Activated B cell treated with CpG ODN at 0.5 μM for 24 hours (primary cell): Measurements from ENCODE around the gene SH2D3A. TPM values are rescaled to one million over a fixed set of nuclear protein-coding genes. Genes with fewer than 3 reads are reported as not detected.
"Not testable (repeated sequence)": the region's sequence is repeated elsewhere in the genome, so short reads cannot be mapped to it uniquely, and the experiment has no call there.

ENCODE experiments used
- ATAC-seq: fragments of 200-7000 bp; cut with Tn5 transposase; one replicate; pipeline ENCODE4 v1.10.0; 2021; ENCODE audit warnings: low read depth, mild to moderate bottlenecking, moderate library complexity
- CTCF ChIA-PET: fragments of 350-600 bp; sonication (Branson Sonifier 250); formaldehyde crosslinking; loops from one replicate; lab custom pipeline; 2021; ENCODE audit warnings: antibody characterized with exemption; lab: Charles Lee
- POLR2A ChIA-PET: fragments of 350-600 bp; sonication (Branson Sonifier 250); formaldehyde crosslinking; loops from one replicate; lab custom pipeline; 2021; ENCODE audit warnings: antibody characterized with exemption; lab: Charles Lee
- DNase-seq: peaks from one replicate; pipeline ENCODE4 v3.0.0; 2022
- H3K27ac Mint-ChIP-seq: one replicate; pipeline ENCODE4 v1.8.0; 2020; ENCODE audit warnings: mixed read lengths
- H3K27me3 Mint-ChIP-seq: one replicate; pipeline ENCODE4 v1.8.0; 2021; ENCODE audit warnings: mixed read lengths
- H3K36me3 Mint-ChIP-seq: one replicate; pipeline ENCODE4 v1.8.0; 2021; ENCODE audit warnings: low read depth, mixed read lengths
- H3K4me1 Mint-ChIP-seq: one replicate; pipeline ENCODE4 v1.8.0; 2021; ENCODE audit warnings: mixed read lengths
- H3K4me3 Mint-ChIP-seq: one replicate; pipeline ENCODE4 v1.8.0; 2020; ENCODE audit warnings: mild to moderate bottlenecking, mixed read lengths
- H3K9me3 Mint-ChIP-seq: one replicate; pipeline ENCODE4 v1.8.0; 2020; ENCODE audit warnings: mixed read lengths
- intact Hi-C: fragments of 100-400 bp; cut with micrococcal nuclease; formaldehyde crosslinking; loops from one replicate; pipeline ENCODE4 v1.15.1; 2024
- total RNA-seq: library from RNA; stranded (reverse); gene quantifications from 2 replicates; pipeline ENCODE4 v1.2.3, GENCODE V29; 2022
- TF ChIP-seq, protein P1 (sequence below): fragments of 200-600 bp; IDR thresholded peaks from one replicate; pipeline ENCODE4 v1.8.0; 2022; ENCODE audit warnings: antibody characterized with exemption, mild to moderate bottlenecking

The SH2D3A gene
- total RNA-seq, 1 donor from 2014 or later: 22.6 TPM

DNA sequence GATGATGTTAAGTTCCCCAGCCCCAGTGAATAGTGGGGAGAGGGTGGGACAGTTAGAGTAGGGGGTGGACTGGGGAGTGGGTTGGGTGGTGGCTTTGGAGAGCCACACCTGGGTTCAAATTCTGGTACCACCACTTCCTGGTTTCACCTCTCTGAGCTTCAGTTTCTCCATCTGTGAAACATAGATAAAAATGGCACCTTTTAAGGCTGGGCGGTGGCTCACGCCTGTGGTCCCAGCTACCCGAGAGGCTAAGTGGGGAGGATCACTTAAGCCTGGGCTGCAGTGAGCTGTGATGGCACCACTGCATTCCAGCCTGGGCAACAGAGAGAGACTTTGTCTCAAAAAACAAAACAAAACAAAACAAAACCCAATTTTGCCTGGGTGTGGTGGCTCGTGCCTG, 11.2 kb upstream of the SH2D3A start:
- peaks cover 53% of the 10 kb centered on the region for H3K36me3 Mint-ChIP-seq
- ChIA-PET CTCF (no interaction called here), POLR2A (interaction anchor here (0.6 to 1.0 kb wide), 3 partner anchors 23 to 26 kb away, joined by 3 to 5 read pairs (median 3); no protein-coding TSS in a partner anchor)
- no peak overlapping the region for H3K4me3 Mint-ChIP-seq
- no peaks in the 10 kb centered on the region for H3K27me3 Mint-ChIP-seq
- H3K4me1 Mint-ChIP-seq: peaks cover 72% of the 10 kb centered on the region
- TF ChIP-seq, protein P1, sequence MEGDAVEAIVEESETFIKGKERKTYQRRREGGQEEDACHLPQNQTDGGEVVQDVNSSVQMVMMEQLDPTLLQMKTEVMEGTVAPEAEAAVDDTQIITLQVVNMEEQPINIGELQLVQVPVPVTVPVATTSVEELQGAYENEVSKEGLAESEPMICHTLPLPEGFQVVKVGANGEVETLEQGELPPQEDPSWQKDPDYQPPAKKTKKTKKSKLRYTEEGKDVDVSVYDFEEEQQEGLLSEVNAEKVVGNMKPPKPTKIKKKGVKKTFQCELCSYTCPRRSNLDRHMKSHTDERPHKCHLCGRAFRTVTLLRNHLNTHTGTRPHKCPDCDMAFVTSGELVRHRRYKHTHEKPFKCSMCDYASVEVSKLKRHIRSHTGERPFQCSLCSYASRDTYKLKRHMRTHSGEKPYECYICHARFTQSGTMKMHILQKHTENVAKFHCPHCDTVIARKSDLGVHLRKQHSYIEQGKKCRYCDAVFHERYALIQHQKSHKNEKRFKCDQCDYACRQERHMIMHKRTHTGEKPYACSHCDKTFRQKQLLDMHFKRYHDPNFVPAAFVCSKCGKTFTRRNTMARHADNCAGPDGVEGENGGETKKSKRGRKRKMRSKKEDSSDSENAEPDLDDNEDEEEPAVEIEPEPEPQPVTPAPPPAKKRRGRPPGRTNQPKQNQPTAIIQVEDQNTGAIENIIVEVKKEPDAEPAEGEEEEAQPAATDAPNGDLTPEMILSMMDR: no peak
- no peaks in the 10 kb centered on the region for H3K9me3 Mint-ChIP-seq
- no peak for DNase-seq
- intact Hi-C loops: no loop called here
- no peak for ATAC-seq
- peak overlapping the region; percentile 73 for H3K27ac Mint-ChIP-seq

DNA sequence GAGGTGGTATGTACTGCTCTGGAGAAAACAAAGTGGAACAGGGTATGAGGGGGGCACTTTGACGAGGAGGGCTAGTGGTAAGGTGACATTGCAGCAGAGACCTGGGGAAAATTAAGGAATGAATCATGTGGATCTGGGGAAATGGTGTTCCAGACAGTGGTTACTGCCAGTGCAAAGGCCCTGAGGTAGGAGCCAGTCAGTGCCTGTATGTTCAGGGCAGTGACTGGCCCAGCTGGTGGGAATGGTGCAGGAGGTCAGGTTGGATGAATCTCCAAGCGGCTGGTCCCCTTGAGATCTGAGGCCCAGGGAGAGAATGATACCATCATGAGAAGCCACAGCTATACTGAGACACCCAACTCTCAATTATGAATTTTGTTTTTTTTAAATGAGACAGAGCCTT, 10.2 kb upstream of the SH2D3A start:
- Mint-ChIP-seq H3K36me3 (peaks cover 57% of the 10 kb centered on the region), H3K9me3 (no peaks in the 10 kb centered on the region), H3K27me3 (no peaks in the 10 kb centered on the region), H3K4me1 (peaks cover 67% of the 10 kb centered on the region), H3K27ac (peak overlapping the region; percentile 27), H3K4me3 (peak overlapping the region; percentile 16)
- ATAC-seq (no peak), DNase-seq (no peak)
- ChIA-PET POLR2A (no interaction called here), CTCF (no interaction called here)
- intact Hi-C loops: no loop called here
- TF ChIP-seq, protein P1: no peak

- TF ChIP-seq, protein P1: no peak
- peaks cover 59% of the 10 kb centered on the region for H3K36me3 Mint-ChIP-seq
- intact Hi-C loops: no loop called here
Measured at GRCh38 chr19:6776999-6777398, 9.8 kb upstream of the SH2D3A start.

GRCh38 chr19:6776045-6776444, 8.8 kb upstream of the SH2D3A start:
- ATAC-seq, intact Hi-C loops, H3K4me3 Mint-ChIP-seq, H3K9me3 Mint-ChIP-seq, CTCF ChIA-PET, DNase-seq, H3K27me3 Mint-ChIP-seq: not testable (repeated sequence)
- peaks cover 67% of the 10 kb centered on the region for H3K4me1 Mint-ChIP-seq
- peak overlapping the region; percentile 27 for H3K27ac Mint-ChIP-seq
- POLR2A ChIA-PET: interaction anchor here (10.1 kb wide), 1 partner anchor 26 kb away, joined by 333 read pairs; no protein-coding TSS in a partner anchor
- peaks cover 50% of the 10 kb centered on the region for H3K36me3 Mint-ChIP-seq

More at GRCh38 chr19:6776999-6777398, 9.8 kb upstream of the SH2D3A start:
- DNase-seq: no peak
- H3K4me1 Mint-ChIP-seq: peaks cover 71% of the 10 kb centered on the region
- CTCF ChIA-PET: no interaction called here
- POLR2A ChIA-PET: no interaction called here
- H3K9me3 Mint-ChIP-seq: no peaks in the 10 kb centered on the region
- H3K27me3 Mint-ChIP-seq: no peaks in the 10 kb centered on the region
- no peak for ATAC-seq
- no peak overlapping the region for H3K4me3 Mint-ChIP-seq
- H3K27ac Mint-ChIP-seq: peak overlapping the region; percentile 27

DNA sequence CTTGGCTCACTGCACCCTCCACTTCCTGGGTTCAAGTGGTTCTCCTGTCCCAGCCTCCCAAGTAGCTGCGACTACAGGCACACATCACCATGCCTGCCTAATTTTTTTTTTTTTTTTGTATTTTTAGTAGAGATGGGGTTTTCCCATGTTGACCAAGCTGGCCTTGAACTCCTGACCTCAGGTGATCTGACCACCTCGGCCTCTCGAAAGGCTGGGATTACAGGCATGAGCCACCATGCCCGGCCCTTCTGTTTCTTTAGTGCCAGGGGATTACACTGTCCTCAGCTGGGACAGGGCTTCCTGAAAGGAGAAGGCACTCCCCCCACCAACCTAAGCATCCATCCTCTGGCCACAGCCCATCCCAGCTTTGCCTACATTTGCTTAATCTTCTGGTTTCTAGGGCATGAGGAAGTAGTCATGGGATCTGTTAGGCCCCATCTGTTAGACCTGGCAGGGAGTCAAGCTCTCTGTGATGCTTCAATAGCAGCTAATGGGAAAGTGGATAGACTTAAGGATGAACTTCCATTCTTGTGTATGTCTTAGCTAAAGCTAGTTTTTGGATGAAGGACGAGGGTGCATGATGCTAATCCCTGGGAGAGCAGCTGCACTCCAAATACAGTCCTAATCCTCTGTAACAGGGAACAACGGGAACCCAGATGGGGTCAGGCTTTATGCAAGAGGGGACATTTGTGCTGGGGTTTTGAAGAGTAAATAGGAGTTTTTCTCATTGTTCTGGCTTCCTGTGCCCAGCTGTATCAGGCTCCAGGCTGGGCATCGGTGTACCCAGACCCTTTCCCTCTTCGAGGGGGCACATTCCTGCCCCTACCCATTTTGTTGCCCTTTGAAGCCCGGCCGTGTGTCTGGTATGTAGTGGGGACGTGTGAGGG, 7.8 kb upstream of the SH2D3A start:
- Mint-ChIP-seq H3K4me1 (peaks cover 60% of the 10 kb centered on the region), H3K27ac (peak overlapping the region; percentile 69), H3K27me3 (no peaks in the 10 kb centered on the region), H3K4me3 (peak overlapping the region; percentile 52), H3K36me3 (peaks cover 44% of the 10 kb centered on the region), H3K9me3 (no peaks in the 10 kb centered on the region)
- ChIA-PET POLR2A (interaction anchor here (0.6 to 10.1 kb wide), 5 partner anchors 9 to 88 kb away, joined by 3 to 333 read pairs (median 8); no protein-coding TSS in a partner anchor), CTCF (interaction anchor here (1.1 kb wide), 1 partner anchor 89 kb away, joined by 5 read pairs; no protein-coding TSS in a partner anchor)
- intact Hi-C loops: no loop called here
- ATAC-seq: no peak
- no peak for DNase-seq
- TF ChIP-seq, protein P1: no peak
